Ovary (tissue), 9 donors: ENCODE data around the gene TDRD10. TPM values are rescaled to one million over a fixed set of nuclear protein-coding genes. Genes with fewer than 3 reads are reported as not detected.
"Not testable (repeated sequence)": the region's sequence is repeated elsewhere in the genome, so short reads cannot be mapped to it uniquely, and the experiment has no call there.

Experiments
- DNase-seq, 5 donors: peaks; one replicate each; pipeline ENCODE4 v3.0.0-alpha.2; 2019 to 2020
- H3K27ac ChIP-seq, 2 donors: fragments of 200-600 bp; one replicate each; pipeline versions ENCODE4 v1.5.1 to v1.8.0; 2019 to 2022
- H3K27me3 ChIP-seq: fragments of 200-600 bp; one replicate; pipeline ENCODE4 v1.8.0; 2022
- H3K36me3 ChIP-seq: fragments of 200-600 bp; sonication (generic); one replicate; pipeline ENCODE4 v1.5.1; 2019
- H3K4me1 ChIP-seq: one replicate; pipeline ENCODE4 v1.8.1; 2013; ENCODE audit warnings: mild to moderate bottlenecking, moderate library complexity; ENCODE audit not compliant: insufficient read depth
- H3K4me3 ChIP-seq: fragments of 200-600 bp; sonication (generic); one replicate; pipeline ENCODE4 v1.5.1; 2017
- H3K9me3 ChIP-seq, 2 donors: fragments of 200-600 bp in 1 of 2; sonication (generic) in 1 of 2; one replicate each; pipeline versions ENCODE4 v1.5.1 to v1.8.1; 2013 to 2019; ENCODE audit warnings: mild to moderate bottlenecking in 1 of 2, moderate library complexity in 1 of 2
- CTCF ChIP-seq, 3 donors: fragments of 450-650 bp in 2 of 3; fragments of 200-600 bp in 1 of 3; IDR thresholded peaks; one replicate each; pipeline versions ENCODE4 v1.5.1 to v1.8.0; 2016 to 2022; ENCODE audit warnings: antibody characterized with exemption in 3 of 3, mild to moderate bottlenecking in 1 of 3
- EP300 ChIP-seq: sonication (generic); formaldehyde crosslinking; IDR thresholded peaks from one replicate; pipeline ENCODE4 v1.6.1; 2017; ENCODE audit warnings: antibody characterized with exemption
- POLR2A ChIP-seq: fragments of 450-650 bp; IDR thresholded peaks from one replicate; pipeline ENCODE4 v1.6.1; 2017; ENCODE audit warnings: antibody characterized with exemption, mild to moderate bottlenecking, moderate library complexity
- WGBS, 3 donors: extraction: QIAGEN DNeasy Blood & Tissue Kit in 1 of 3; methylation state at CpG; one replicate each; pipeline versions ENCODE4 v1.1.5 to v1.1.7; 2013 to 2017; 5-methylcytosine and 5-hydroxymethylcytosine counted together
- intact Hi-C, 4 donors: fragments of 100-400 bp; cut with DNase I; formaldehyde crosslinking; loops; one replicate each; pipeline versions ENCODE4 v1.11.0 to v1.15.1; 2022 to 2023
- polyA plus RNA-seq, 2 donors: library from polyadenylated mRNA; stranded (reverse); fragments of 200-250 nt in 1 of 2; fragments of 350-450 nt in 1 of 2; fragmentation: Illumina TruSeq in 1 of 2; extraction: RNeasy Lipid Tissue Mini Kit (QIAGEN cat#74804) in 1 of 2; gene quantifications; one replicate each; pipeline ENCODE4 v1.2.3, GENCODE V29; 2013 to 2014
- total RNA-seq, 7 donors: library from RNA; depleted of rRNA in 2 of 7; stranded (reverse); fragments of >200 nt in 2 of 7; fragmentation: NEBNext Ultra II Directional in 3 of 7; extraction: Animal tissue kit (Norgen Biotek cat#: 25700) in 3 of 7; gene quantifications; one replicate each; pipeline versions ENCODE4 v1.1.0 to v1.2.4, GENCODE V29; 2016 to 2023
- donor health status: DM: no; HTN: no; CAD: no; lungs with moderate emphysema.
- donor health status: DM: no; HTN: no; CAD: no.
- donor health status: Bipolar disorder and iron deficiency.
- donor health status: DM: yes; HTN: yes; CAD: no.
- donor health status: DM: no; HTN: no; CAD: no.
- donor health status: DM: yes; HTN: yes; CAD: no.

The TDRD10 gene
- total and polyA plus RNA-seq, 9 donors: 3.1 to 8.7 (median 5.8) TPM

GRCh38 chr1:154485910-154486496 lies 16.0 kb upstream of the TDRD10 start:
- no peak for DNase-seq
- Histone ChIP-seq H3K36me3 (no peaks in the 10 kb centered on the region), H3K27me3 (no peaks in the 10 kb centered on the region), H3K4me1 (no peaks in the 10 kb centered on the region), H3K9me3 (no peaks in the 10 kb centered on the region), H3K4me3 (no peak overlapping the region), H3K27ac (no peak overlapping the region)
- intact Hi-C loops: loop anchor here in 2 of 4 donors (5.0 to 10.0 kb wide), 3 partner anchors 56 to 589 kb away; partner anchors contain the start of gene EFNA3 (in 1 of the 2)
- WGBS, 3 donors: 67 to 79% (median 74%) methylated on average over 7 of the region's 7 CpGs
- TF ChIP-seq CTCF (IDR thresholded peaks at IDR 0.05): no peak

GRCh38 chr1:154486756-154487155 lies 15.3 kb upstream of the TDRD10 start:
- not testable (repeated sequence) for H3K4me3 ChIP-seq, H3K27ac ChIP-seq, DNase-seq, H3K9me3 ChIP-seq, H3K27me3 ChIP-seq, H3K4me1 ChIP-seq, H3K36me3 ChIP-seq
- WGBS, 3 donors: 73 to 84% (median 74%) methylated on average over 5 of the region's 5 CpGs
- intact Hi-C loops: loop anchor here in 2 of 4 donors (5.0 to 10.0 kb wide), 3 partner anchors 56 to 588 kb away; partner anchors contain the start of gene EFNA3 (in 1 of the 2)

- no peak for TF ChIP-seq POLR2A
- no peak for TF ChIP-seq CTCF (IDR thresholded peaks at IDR 0.05)
- no peak for TF ChIP-seq EP300
- Histone ChIP-seq H3K36me3 (no peaks in the 10 kb centered on the region), H3K27ac (no peak overlapping the region), H3K9me3 (no peaks in the 10 kb centered on the region), H3K4me1 (no peaks in the 10 kb centered on the region), H3K27me3 (no peaks in the 10 kb centered on the region), H3K4me3 (no peak overlapping the region)
- intact Hi-C loops: loop anchor here in 2 of 4 donors (5.0 to 10.0 kb wide), 3 partner anchors 53 to 586 kb away; partner anchors contain the start of gene EFNA3 (in 1 of the 2)
- 54 to 65% (median 58%) methylated on average over 20 of the region's 20 CpGs for WGBS, 3 donors
- no peak for DNase-seq
Observed at GRCh38 chr1:154488922-154489321, 13.1 kb upstream of the TDRD10 start.

GRCh38 chr1:154489695-154490274 lies 12.2 kb upstream of the TDRD10 start:
- no peak for DNase-seq
- Histone ChIP-seq H3K4me1 (no peaks in the 10 kb centered on the region), H3K36me3 (no peaks in the 10 kb centered on the region), H3K27ac (no peak overlapping the region), H3K9me3 (no peaks in the 10 kb centered on the region), H3K27me3 (no peaks in the 10 kb centered on the region), H3K4me3 (no peak overlapping the region)
- intact Hi-C loops: loop anchor here in 2 of 4 donors (5.0 to 10.0 kb wide), 3 partner anchors 53 to 585 kb away; partner anchors contain the start of gene EFNA3 (in 1 of the 2)
- TF ChIP-seq CTCF (IDR thresholded peaks at IDR 0.05) (no peak), POLR2A (no peak)
- WGBS, 3 donors: 51 to 60% (median 60%) methylated on average over 5 of the region's 5 CpGs

- no peak for TF ChIP-seq POLR2A
- TF ChIP-seq EP300: no peak
- no peak for TF ChIP-seq CTCF (IDR thresholded peaks at IDR 0.05)
- no peaks in the 10 kb centered on the region for H3K36me3 ChIP-seq
- H3K27ac ChIP-seq: no peak overlapping the region
- 63 to 74% (median 71%) methylated on average over 1 of the region's 1 CpG for WGBS, 3 donors
- no peak for DNase-seq
- no peaks in the 10 kb centered on the region for H3K27me3 ChIP-seq
- H3K4me3 ChIP-seq: no peak overlapping the region
- no peaks in the 10 kb centered on the region for H3K4me1 ChIP-seq
- no peaks in the 10 kb centered on the region for H3K9me3 ChIP-seq
- intact Hi-C loops: no loop called here
Observed at GRCh38 chr1:154490317-154490716, 11.7 kb upstream of the TDRD10 start.
